HL-60 (cell line): ENCODE data around the gene CNTN2.

Experiments used
- DNase-seq, 2 experiments: peaks; one replicate each; pipeline ENCODE4 v3.0.0-alpha.2; 2010 to 2020; ENCODE audit warnings: low read depth in 1 of 2, low spot score in 1 of 2
- H3K27ac ChIP-seq: fragments of 250-450 bp; sonication (Bioruptor Pico); replicated peaks from 2 replicates; pipeline ENCODE4 v1.5.1; 2020; ENCODE audit warnings: mild to moderate bottlenecking, moderate library complexity
- H3K27me3 ChIP-seq: fragments of 250-450 bp; sonication (Bioruptor Pico); 2 replicates; pipeline ENCODE4 v1.5.1; 2021; ENCODE audit warnings: mild to moderate bottlenecking, moderate library complexity; ENCODE audit not compliant: insufficient read depth, poor library complexity, severe bottlenecking
- H3K4me3 ChIP-seq: replicated peaks from 2 replicates; pipeline ENCODE4 v1.5.1; 2011; ENCODE audit warnings: mild to moderate bottlenecking, control low read depth, low read length; ENCODE audit not compliant: insufficient read depth
- GABPA ChIP-seq: IDR thresholded peaks from 2 replicates; pipeline ENCODE4 v1.6.1; 2012; ENCODE audit warnings: low read depth
- POLR2AphosphoS5 ChIP-seq: IDR thresholded peaks from 2 replicates; pipeline ENCODE4 v1.6.1; 2012; ENCODE audit warnings: low read depth
- SPI1 ChIP-seq: IDR thresholded peaks from 2 replicates; pipeline ENCODE4 v1.6.1; 2012; ENCODE audit warnings: low read depth, mild to moderate bottlenecking, borderline replicate concordance
- TF ChIP-seq, protein P1 (sequence below): IDR thresholded peaks from 2 replicates; pipeline ENCODE4 v1.6.1; 2012; ENCODE audit warnings: low read depth; ENCODE audit not compliant: insufficient replicate concordance
- TF ChIP-seq, protein P2 (sequence below): IDR thresholded peaks from one replicate; pipeline ENCODE4 v1.5.1; 2011; ENCODE audit warnings: low read length, control low read depth, inconsistent platforms; ENCODE audit not compliant: insufficient read depth

Gene CNTN2

DNA sequence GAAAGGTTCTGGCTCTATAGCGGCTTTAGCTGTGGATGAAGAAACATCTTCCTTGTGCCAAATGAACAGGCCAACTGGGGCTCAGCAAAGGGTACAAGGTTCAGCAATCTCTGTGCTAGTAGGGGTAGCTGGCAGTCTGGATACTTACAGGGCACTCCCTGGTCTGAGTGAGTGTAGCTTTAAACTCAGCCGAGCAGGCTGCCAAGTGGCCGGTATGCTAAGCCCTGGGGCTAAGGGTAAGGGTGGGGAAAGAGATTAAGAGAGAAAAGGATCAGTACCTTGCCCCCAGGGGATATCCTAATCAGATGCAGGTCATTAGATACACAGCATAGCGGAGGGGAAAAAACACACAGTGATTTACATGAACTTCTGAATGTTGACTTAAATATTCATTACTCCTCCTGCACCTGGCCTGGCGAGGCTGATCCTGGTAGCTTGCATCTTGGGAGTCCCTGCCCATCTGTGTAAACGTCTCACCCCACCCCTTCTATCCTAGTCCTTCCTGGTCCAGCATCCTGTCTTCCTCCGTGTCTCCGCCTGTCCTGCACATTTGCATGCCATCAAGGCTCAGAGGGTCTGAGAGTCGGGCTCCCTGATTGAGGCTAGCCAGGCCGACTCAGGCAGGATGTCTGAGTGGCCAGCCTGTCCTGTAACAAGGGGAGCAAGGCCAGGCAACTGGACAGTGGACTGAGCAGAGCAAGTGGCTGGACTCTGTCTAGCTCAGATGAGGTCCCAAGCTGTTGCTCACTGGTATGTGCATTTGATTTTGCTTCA, 39.5 kb upstream of the CNTN2 start:
- TF ChIP-seq GABPA (no peak), POLR2AphosphoS5 (no peak), SPI1 (no peak)
- TF ChIP-seq, protein P1, sequence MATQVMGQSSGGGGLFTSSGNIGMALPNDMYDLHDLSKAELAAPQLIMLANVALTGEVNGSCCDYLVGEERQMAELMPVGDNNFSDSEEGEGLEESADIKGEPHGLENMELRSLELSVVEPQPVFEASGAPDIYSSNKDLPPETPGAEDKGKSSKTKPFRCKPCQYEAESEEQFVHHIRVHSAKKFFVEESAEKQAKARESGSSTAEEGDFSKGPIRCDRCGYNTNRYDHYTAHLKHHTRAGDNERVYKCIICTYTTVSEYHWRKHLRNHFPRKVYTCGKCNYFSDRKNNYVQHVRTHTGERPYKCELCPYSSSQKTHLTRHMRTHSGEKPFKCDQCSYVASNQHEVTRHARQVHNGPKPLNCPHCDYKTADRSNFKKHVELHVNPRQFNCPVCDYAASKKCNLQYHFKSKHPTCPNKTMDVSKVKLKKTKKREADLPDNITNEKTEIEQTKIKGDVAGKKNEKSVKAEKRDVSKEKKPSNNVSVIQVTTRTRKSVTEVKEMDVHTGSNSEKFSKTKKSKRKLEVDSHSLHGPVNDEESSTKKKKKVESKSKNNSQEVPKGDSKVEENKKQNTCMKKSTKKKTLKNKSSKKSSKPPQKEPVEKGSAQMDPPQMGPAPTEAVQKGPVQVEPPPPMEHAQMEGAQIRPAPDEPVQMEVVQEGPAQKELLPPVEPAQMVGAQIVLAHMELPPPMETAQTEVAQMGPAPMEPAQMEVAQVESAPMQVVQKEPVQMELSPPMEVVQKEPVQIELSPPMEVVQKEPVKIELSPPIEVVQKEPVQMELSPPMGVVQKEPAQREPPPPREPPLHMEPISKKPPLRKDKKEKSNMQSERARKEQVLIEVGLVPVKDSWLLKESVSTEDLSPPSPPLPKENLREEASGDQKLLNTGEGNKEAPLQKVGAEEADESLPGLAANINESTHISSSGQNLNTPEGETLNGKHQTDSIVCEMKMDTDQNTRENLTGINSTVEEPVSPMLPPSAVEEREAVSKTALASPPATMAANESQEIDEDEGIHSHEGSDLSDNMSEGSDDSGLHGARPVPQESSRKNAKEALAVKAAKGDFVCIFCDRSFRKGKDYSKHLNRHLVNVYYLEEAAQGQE = no peak
- TF ChIP-seq, protein P2, sequence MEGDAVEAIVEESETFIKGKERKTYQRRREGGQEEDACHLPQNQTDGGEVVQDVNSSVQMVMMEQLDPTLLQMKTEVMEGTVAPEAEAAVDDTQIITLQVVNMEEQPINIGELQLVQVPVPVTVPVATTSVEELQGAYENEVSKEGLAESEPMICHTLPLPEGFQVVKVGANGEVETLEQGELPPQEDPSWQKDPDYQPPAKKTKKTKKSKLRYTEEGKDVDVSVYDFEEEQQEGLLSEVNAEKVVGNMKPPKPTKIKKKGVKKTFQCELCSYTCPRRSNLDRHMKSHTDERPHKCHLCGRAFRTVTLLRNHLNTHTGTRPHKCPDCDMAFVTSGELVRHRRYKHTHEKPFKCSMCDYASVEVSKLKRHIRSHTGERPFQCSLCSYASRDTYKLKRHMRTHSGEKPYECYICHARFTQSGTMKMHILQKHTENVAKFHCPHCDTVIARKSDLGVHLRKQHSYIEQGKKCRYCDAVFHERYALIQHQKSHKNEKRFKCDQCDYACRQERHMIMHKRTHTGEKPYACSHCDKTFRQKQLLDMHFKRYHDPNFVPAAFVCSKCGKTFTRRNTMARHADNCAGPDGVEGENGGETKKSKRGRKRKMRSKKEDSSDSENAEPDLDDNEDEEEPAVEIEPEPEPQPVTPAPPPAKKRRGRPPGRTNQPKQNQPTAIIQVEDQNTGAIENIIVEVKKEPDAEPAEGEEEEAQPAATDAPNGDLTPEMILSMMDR = no peak
- Histone ChIP-seq H3K27me3 (no peaks in the 10 kb centered on the region), H3K4me3 (no peak overlapping the region), H3K27ac (no peak overlapping the region)
- no peak for DNase-seq

DNA sequence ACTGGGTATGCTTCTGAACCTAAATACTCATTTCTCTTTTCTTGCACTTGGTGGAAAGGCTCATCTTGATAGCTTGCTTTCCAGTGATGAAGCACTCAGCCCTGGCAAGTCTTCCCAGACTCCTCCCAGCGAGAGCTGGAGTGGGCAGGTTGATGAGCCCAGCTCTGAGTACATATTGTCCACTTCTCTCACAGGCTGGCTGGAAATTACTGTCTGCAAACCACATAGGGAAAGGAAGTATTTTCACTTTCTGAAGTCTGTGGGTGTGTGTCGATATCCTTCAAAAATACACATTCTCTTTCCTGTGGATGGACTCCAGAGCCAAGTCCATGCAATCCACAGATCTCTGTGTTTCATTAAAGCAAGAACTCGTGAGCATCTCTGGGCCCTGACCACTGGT, 38.7 kb upstream of the CNTN2 start:
- no peak overlapping the region for H3K4me3 ChIP-seq
- no peak for DNase-seq
- H3K27me3 ChIP-seq = no peaks in the 10 kb centered on the region
- TF ChIP-seq, protein P1 = no peak
- no peak for TF ChIP-seq POLR2AphosphoS5
- TF ChIP-seq GABPA = no peak
- no peak for TF ChIP-seq SPI1
- TF ChIP-seq, protein P2 = no peak
- no peak overlapping the region for H3K27ac ChIP-seq

DNA sequence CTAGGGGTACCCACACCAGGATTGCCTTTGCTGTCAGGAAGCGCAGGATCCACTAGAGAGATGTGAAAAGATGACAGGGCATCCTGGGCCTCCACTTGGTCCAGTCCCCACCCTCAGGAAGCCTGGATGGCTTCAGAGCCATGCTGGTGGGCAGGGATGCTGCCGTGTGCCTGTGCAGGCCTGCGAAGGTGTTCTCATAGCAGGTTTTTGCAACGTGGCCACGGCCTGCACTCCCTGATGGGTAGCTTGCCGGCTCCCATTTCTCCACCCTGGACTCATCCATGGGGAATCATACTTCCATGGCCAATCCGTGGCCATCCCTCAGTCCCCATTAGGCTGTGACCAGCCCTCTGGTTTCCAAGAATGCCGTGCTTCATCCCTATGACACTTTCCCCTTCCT, 34.1 kb upstream of the CNTN2 start:
- no peak for TF ChIP-seq POLR2AphosphoS5
- TF ChIP-seq, protein P1 = no peak
- H3K4me3 ChIP-seq = no peak overlapping the region
- no peak for DNase-seq
- no peak overlapping the region for H3K27ac ChIP-seq
- H3K27me3 ChIP-seq = no peaks in the 10 kb centered on the region
